D721Med (cell line): ENCODE measurements around the gene CCR8.
"Not testable (repeated sequence)": the region's sequence is repeated elsewhere in the genome, so short reads cannot be mapped to it uniquely, and the experiment has no call there.

Experiments used
- DNase-seq: peaks from one replicate; pipeline ENCODE4 v3.0.0; 2011; ENCODE audit warnings: low spot score; ENCODE audit not compliant: insufficient read length
- FAIRE-seq: peaks from 2 replicates; lab custom pipeline; 2011; peaks lifted over from hg19 to GRCh38; lab: Jason Lieb, UNC
- TF ChIP-seq, protein P1 (sequence below): IDR thresholded peaks from 2 replicates; pipeline ENCODE4 v1.5.1; 2012; ENCODE audit warnings: mild to moderate bottlenecking, control low read depth; ENCODE audit not compliant: insufficient read depth; ENCODE audit errors: missing control alignments

The CCR8 gene

DNA sequence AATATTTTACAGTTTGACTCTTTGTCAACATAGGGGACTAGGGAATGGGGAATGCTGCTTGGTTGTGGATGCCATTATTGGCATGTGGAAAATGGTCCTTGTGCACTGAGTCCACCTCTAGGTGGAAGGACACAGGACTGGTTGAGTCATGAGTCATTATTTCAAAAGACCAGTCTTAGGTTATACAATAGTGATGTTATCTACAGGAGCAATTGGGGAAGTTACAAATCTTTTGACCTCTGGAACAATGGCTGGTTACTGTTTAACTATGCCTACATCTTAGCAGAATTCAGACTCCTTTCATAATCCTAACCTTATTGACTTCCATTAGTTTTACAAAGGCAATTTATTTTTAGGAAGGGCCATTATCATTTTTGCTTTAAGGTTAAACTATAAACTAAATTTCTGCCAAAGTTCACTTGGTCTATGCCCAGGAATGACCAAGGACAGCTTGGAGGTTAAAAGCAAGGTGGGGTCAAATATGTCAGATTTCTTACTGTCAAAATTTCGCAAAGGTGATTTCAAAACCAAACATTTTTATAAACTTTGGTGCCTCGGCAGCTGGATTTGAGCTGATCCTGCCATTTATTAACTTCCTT is 11.8 kb upstream of the CCR8 start:
- FAIRE-seq (no peak), DNase-seq (no peak)

DNA sequence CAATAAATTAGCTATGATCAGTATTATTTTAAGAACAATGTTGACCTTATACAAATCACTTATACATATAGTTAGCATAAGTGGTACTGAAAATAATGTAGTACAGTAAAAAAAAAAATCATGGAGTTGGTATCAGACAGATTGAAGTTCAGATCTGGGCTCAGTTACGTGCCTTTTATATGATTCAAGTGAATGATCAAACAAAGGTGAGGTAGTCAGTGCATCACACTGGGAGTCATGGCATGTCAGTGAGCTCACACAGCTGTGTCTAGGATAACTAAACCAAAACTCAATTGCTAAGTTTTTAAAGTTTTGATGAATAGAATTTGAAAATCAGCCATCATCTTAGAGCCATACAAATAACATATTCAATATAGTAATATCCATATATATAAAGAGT is 11.2 kb upstream of the CCR8 start:
- DNase-seq (no peak), FAIRE-seq (no peak)
- TF ChIP-seq, protein P1, sequence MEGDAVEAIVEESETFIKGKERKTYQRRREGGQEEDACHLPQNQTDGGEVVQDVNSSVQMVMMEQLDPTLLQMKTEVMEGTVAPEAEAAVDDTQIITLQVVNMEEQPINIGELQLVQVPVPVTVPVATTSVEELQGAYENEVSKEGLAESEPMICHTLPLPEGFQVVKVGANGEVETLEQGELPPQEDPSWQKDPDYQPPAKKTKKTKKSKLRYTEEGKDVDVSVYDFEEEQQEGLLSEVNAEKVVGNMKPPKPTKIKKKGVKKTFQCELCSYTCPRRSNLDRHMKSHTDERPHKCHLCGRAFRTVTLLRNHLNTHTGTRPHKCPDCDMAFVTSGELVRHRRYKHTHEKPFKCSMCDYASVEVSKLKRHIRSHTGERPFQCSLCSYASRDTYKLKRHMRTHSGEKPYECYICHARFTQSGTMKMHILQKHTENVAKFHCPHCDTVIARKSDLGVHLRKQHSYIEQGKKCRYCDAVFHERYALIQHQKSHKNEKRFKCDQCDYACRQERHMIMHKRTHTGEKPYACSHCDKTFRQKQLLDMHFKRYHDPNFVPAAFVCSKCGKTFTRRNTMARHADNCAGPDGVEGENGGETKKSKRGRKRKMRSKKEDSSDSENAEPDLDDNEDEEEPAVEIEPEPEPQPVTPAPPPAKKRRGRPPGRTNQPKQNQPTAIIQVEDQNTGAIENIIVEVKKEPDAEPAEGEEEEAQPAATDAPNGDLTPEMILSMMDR = no peak

More for the DNA sequence above, 11.8 kb upstream of the CCR8 start:
- TF ChIP-seq, protein P1 = no peak

DNA sequence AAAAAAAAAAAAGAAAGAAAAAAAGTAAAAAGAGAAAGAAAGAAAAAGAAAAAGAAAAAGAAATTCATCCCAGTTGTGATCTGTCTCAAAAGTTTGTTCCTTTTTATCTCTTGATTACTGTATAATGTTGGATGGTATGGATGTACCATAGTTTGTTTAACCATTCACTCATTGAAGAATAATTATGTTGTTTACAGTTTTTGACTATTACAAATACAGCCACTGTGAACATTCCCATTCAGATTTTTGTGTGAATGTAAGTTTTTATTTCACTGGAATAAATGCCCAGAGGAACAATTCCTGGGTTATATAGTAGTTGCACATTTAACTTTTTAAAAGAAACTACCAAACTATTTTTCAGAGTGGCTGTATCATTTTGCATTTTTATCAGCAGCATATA is 10.3 kb upstream of the CCR8 start:
- TF ChIP-seq, protein P1 = no peak
- FAIRE-seq (no peak), DNase-seq (no peak)

DNA sequence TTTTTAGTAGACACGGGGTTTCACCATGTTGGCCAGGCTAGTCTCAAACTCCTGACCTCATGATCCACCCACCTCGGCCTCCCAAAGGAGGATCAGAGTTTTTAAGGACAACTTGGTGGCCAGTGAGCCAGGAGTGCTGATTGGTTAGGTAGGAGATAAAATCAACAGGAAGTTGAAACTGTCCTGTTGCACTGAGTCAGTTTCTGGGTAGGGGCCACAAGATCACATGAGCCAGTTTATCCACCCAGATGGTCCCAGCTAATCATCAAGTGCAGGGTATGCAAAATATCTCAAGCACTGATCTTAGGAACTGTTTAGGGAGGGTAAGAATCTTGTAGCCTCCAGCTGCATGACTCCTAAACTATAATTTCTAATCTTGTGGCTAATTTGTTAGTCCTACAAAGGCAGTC is 7.9 kb upstream of the CCR8 start:
- not testable (repeated sequence) for FAIRE-seq, DNase-seq

DNA sequence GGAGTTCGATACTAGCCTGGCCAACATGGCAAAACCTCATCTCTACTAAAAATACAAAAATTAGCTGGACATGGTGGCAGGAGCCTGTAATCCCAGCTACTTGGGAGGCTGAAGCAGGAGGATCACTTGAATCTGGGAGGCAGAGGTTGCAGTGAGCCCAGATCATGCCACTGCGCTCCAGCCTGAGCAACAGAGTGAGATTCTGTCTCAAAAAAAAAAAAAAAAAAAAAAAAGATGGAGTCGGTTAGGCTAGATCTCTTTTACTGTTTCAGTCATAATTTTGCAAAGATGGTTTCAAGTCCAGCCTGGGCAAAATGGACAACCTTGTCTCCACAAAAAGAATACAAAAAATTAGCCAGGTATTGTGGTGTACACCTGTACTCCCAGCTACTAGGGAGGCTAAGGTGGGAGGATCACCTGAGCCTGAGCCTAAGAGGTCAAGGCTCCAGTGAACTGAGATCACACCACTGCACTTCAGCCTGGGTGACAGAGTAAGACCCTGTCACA is 7.2 kb upstream of the CCR8 start:
- not testable (repeated sequence) for DNase-seq, FAIRE-seq

DNA sequence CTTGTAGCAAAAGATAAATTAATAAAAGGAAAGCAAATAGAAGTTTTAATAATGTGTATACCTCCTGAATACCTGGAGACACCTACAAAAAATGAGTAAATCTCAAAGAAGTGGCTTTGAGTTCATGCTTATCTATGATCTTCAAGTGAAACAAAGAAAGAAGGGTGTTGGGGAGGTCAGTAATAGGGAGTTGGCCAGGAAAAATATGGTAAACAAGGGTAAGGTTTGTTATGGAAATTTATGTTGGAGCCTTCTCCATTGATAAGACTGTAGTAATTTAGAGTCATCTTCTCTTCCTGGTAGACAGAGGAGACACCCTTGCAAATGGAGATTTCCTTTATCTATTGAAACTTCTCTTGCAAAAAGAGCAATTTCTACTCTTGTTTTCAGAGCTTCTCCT is 6.6 kb upstream of the CCR8 start:
- no peak for DNase-seq
- TF ChIP-seq, protein P1 = no peak
- no peak for FAIRE-seq

DNA sequence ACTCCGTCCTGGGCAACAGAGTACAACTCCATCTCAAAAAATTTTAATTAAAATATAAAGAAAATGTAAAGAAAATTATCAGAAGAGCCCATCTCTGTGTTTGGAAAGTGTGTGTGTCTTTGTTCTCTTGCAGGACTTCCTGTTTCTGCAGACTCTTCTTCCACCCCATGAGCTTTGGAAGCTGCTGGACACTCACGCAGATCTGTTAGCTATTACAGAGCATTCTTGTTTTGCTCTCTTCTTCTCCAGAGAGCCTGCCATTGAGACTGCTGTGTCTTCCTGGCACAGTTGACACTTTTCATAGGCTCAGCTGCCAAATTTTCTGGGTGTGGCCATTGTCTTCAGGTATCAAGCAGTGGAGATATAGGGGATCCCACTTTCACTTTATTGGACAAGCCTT is 6.0 kb upstream of the CCR8 start:
- TF ChIP-seq, protein P1 = no peak
- DNase-seq (no peak), FAIRE-seq (no peak)

DNA sequence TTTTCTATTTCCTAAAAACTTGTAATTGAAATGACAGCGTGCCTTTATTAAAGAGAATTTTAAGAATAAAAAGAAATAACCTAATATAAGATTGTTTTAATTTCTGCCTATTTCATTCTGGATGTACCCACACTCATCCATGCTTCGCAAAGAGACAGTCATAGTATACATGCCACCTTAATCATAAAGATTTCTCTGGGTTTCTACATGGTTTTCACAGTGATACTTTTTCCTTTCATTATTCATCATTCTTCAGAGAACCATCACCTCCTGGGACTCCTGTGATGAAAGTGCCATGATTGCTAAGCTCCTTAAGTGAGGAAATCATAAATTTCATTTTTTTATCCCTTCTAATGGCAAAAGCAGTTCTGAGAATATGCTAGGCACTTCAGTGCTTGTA is 4.3 kb upstream of the CCR8 start:
- DNase-seq = no peak
- FAIRE-seq = no peak
- TF ChIP-seq, protein P1 = no peak
